ENCODE data around the gene LTC4S.

The LTC4S gene

GRCh38 chr5:179777909-179778308 lies 15.9 kb upstream of the LTC4S start:
- no peak for TF ChIP-seq CTCF (IDR thresholded peaks at IDR 0.05; ENCODE audit: borderline replicate concordance, insufficient read depth, low read depth, low read length)

GRCh38 chr5:179778591-179778990 lies 15.2 kb upstream of the LTC4S start:
- no peak overlapping the region for H3K4me3 ChIP-seq (ENCODE audit: low read depth, low read length)
- TF ChIP-seq CTCF (IDR thresholded peaks at IDR 0.05; ENCODE audit: borderline replicate concordance, insufficient read depth, low read depth, low read length), result no peak

More at GRCh38 chr5:179777909-179778308, 15.9 kb upstream of the LTC4S start:
- no peak overlapping the region for H3K4me3 ChIP-seq (ENCODE audit: low read depth, low read length)

- H3K4me3 ChIP-seq (ENCODE audit: low read depth, low read length), result no peak overlapping the region
- no peak for TF ChIP-seq CTCF (IDR thresholded peaks at IDR 0.05; ENCODE audit: borderline replicate concordance, insufficient read depth, low read depth, low read length)
These were observed 14.0 kb upstream of the LTC4S start for GRCh38 chr5:179779826-179780225.

GRCh38 chr5:179780362-179780761 lies 13.4 kb upstream of the LTC4S start:
- no peak for TF ChIP-seq CTCF (IDR thresholded peaks at IDR 0.05; ENCODE audit: borderline replicate concordance, insufficient read depth, low read depth, low read length)
- H3K4me3 ChIP-seq (ENCODE audit: low read depth, low read length), result no peak overlapping the region

GRCh38 chr5:179781846-179782245 lies 11.9 kb upstream of the LTC4S start:
- no peak for TF ChIP-seq CTCF (IDR thresholded peaks at IDR 0.05; ENCODE audit: borderline replicate concordance, insufficient read depth, low read depth, low read length)

GRCh38 chr5:179783128-179783527 lies 10.7 kb upstream of the LTC4S start:
- no peak for TF ChIP-seq CTCF (IDR thresholded peaks at IDR 0.05; ENCODE audit: borderline replicate concordance, insufficient read depth, low read depth, low read length)
- H3K4me3 ChIP-seq (ENCODE audit: low read depth, low read length), result no peak overlapping the region

More at GRCh38 chr5:179781846-179782245, 11.9 kb upstream of the LTC4S start:
- H3K4me3 ChIP-seq (ENCODE audit: low read depth, low read length), result no peak overlapping the region

- no peak for TF ChIP-seq CTCF (IDR thresholded peaks at IDR 0.05; ENCODE audit: borderline replicate concordance, insufficient read depth, low read depth, low read length)
- H3K4me3 ChIP-seq (ENCODE audit: low read depth, low read length), result no peak overlapping the region
These were observed 6.9 kb upstream of the LTC4S start for GRCh38 chr5:179786861-179787260.

Measured in GM12875 (cell line).